Measurements from ENCODE around the gene ARHGAP26.

ARHGAP26 gene

DNA sequence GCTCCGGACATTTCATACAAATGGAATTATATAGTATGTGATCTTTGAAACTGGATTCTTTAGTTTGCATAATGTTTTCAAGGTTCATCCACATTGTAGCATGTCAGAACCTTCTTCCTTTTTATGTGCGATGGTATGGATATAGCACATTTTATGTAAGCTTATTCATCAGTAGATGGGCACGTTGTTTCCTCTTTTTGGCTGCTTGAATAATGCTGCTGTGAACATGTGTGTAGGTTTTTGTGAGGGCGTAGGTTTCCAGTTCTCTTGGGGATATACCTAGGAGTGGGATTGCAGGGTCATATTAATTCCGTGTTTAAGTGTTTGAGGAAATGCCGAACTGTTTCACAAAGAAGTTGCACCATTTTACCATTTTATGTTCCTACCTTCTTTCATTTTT lies 445.5 kb downstream of the ARHGAP26 start:
- H3K4me1 ChIP-seq (ENCODE audit: control insufficient read depth, insufficient read depth, low read length), result peaks cover 11% of the 10 kb centered on the region
- H3K9me3 ChIP-seq (replicated peaks; ENCODE audit: low read length), result no peaks in the 10 kb centered on the region
- H3K4me3 ChIP-seq (ENCODE audit: low read length), result no peak overlapping the region
- H3K4me2 ChIP-seq (ENCODE audit: low read length), result no peak overlapping the region
- no peaks in the 10 kb centered on the region for H3K36me3 ChIP-seq (ENCODE audit: insufficient read depth, low read length)
- H3K9ac ChIP-seq (ENCODE audit: low read depth, low read length), result no peak overlapping the region
- no peaks in the 10 kb centered on the region for H3K27me3 ChIP-seq (ENCODE audit: control insufficient read depth, insufficient read depth, low read length)

GRCh38 chr5:143216211-143216610 lies 446.0 kb downstream of the ARHGAP26 start:
- H3K36me3 ChIP-seq (ENCODE audit: insufficient read depth, low read length), result no peaks in the 10 kb centered on the region
- no peaks in the 10 kb centered on the region for H3K9me3 ChIP-seq (replicated peaks; ENCODE audit: low read length)
- H3K4me2 ChIP-seq (ENCODE audit: low read length), result no peak overlapping the region
- H3K4me1 ChIP-seq (ENCODE audit: control insufficient read depth, insufficient read depth, low read length), result peaks cover 11% of the 10 kb centered on the region
- H3K4me3 ChIP-seq (ENCODE audit: low read length), result no peak overlapping the region
- H3K27me3 ChIP-seq (ENCODE audit: control insufficient read depth, insufficient read depth, low read length), result no peaks in the 10 kb centered on the region
- no peak overlapping the region for H3K9ac ChIP-seq (ENCODE audit: low read depth, low read length)

DNA sequence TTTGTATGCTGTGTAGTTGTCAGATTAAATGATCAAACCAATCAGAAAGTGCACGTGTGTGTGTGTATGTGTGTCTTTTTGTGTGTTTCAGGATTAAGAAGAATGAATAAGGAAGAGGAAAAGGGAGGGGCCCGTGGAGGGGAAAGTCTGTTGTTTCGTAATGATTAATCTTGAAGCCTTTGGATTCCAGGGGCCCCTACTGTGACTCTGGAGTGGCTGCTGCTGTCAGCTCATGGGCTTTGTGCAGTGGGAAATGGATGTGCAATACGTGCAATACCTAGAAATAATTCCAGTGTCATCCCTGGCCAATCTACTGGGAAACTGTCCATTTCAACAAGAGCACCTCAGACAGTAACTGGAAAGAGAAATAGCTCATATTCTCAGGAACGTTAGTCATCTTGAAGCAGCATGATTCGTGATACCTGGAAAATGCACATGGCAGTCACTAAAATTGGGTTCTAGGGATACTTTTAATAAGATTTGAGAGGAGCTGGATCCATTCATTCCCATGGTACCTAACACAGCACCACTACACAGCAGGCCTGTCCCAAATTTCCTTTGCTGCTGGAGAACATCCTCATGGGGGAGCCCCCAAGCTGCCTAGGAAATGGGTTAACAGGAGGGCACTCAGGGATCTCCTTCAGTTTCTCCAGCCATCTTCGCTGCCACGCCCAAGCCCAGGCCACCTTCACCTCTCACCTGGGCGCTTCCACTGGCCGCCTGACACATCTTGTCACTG lies 447.1 kb downstream of the ARHGAP26 start:
- peaks cover 11% of the 10 kb centered on the region for H3K4me1 ChIP-seq (ENCODE audit: control insufficient read depth, insufficient read depth, low read length)
- H3K4me3 ChIP-seq (ENCODE audit: low read length), result no peak overlapping the region
- H3K36me3 ChIP-seq (ENCODE audit: insufficient read depth, low read length), result no peaks in the 10 kb centered on the region
- no peak overlapping the region for H3K9ac ChIP-seq (ENCODE audit: low read depth, low read length)
- H3K27me3 ChIP-seq (ENCODE audit: control insufficient read depth, insufficient read depth, low read length), result no peaks in the 10 kb centered on the region
- H3K9me3 ChIP-seq (replicated peaks; ENCODE audit: low read length), result no peaks in the 10 kb centered on the region
- no peak overlapping the region for H3K4me2 ChIP-seq (ENCODE audit: low read length)

DNA sequence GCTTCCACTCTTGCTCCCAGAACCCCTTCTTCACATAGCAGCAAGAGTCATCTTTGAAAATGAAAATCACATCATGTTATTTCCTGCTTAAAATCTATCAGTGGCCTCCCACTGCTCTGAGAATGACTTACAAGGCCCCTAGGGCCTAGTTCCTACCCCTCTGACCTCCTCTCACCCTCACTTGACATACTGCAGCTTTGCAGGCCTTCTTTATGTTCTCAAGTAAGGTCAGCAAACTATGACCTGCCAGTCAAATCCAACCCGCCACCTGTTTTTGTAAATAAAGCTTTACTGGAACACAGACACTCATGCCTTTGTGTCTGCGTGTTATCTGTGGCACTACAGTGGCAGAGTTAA lies 447.6 kb downstream of the ARHGAP26 start:
- H3K36me3 ChIP-seq (ENCODE audit: insufficient read depth, low read length), result no peaks in the 10 kb centered on the region

GRCh38 chr5:143218517-143219170 lies 448.5 kb downstream of the ARHGAP26 start:
- Histone ChIP-seq H3K4me2 (ENCODE audit: low read length) (no peak overlapping the region), H3K9ac (ENCODE audit: low read depth, low read length) (no peak overlapping the region), H3K27me3 (ENCODE audit: control insufficient read depth, insufficient read depth, low read length) (no peaks in the 10 kb centered on the region), H3K36me3 (ENCODE audit: insufficient read depth, low read length) (no peaks in the 10 kb centered on the region), H3K4me3 (ENCODE audit: low read length) (no peak overlapping the region), H3K9me3 (replicated peaks; ENCODE audit: low read length) (no peaks in the 10 kb centered on the region), H3K4me1 (ENCODE audit: control insufficient read depth, insufficient read depth, low read length) (peaks cover 5% of the 10 kb centered on the region)

More for the DNA sequence above, 447.6 kb downstream of the ARHGAP26 start:
- no peaks in the 10 kb centered on the region for H3K27me3 ChIP-seq (ENCODE audit: control insufficient read depth, insufficient read depth, low read length)
- H3K4me1 ChIP-seq (ENCODE audit: control insufficient read depth, insufficient read depth, low read length), result peaks cover 11% of the 10 kb centered on the region
- no peak overlapping the region for H3K4me2 ChIP-seq (ENCODE audit: low read length)
- H3K4me3 ChIP-seq (ENCODE audit: low read length), result no peak overlapping the region
- no peak overlapping the region for H3K9ac ChIP-seq (ENCODE audit: low read depth, low read length)
- no peaks in the 10 kb centered on the region for H3K9me3 ChIP-seq (replicated peaks; ENCODE audit: low read length)

DNA sequence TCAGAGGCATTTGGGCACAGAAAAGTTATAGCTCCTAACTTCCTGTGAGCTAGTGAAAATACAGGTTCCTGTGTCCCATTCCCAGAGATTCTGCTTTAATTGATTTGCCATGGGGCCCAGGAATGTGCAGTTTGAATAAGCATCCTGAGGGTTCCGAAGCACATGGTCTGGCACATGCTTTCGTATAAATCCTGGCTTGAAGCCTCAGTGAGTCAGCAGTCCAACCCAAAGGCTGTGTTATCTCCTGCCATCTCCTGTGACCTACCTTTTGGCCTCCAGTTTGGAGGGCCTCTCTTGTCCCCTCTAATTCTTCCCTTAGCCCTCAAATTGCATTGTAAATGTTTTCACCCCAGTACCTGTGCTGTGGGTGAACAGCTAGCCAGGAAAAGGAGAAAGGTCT lies 449.5 kb downstream of the ARHGAP26 start:
- peaks cover 4% of the 10 kb centered on the region for H3K4me1 ChIP-seq (ENCODE audit: control insufficient read depth, insufficient read depth, low read length)
- no peaks in the 10 kb centered on the region for H3K36me3 ChIP-seq (ENCODE audit: insufficient read depth, low read length)
- H3K4me3 ChIP-seq (ENCODE audit: low read length), result no peak overlapping the region
- H3K4me2 ChIP-seq (ENCODE audit: low read length), result no peak overlapping the region
- no peak overlapping the region for H3K9ac ChIP-seq (ENCODE audit: low read depth, low read length)
- H3K27me3 ChIP-seq (ENCODE audit: control insufficient read depth, insufficient read depth, low read length), result no peaks in the 10 kb centered on the region
- H3K9me3 ChIP-seq (replicated peaks; ENCODE audit: low read length), result no peaks in the 10 kb centered on the region

GRCh38 chr5:143220748-143221251 lies 450.6 kb downstream of the ARHGAP26 start:
- H3K36me3 ChIP-seq (ENCODE audit: insufficient read depth, low read length), result no peaks in the 10 kb centered on the region
- H3K27me3 ChIP-seq (ENCODE audit: control insufficient read depth, insufficient read depth, low read length), result no peaks in the 10 kb centered on the region
- H3K9me3 ChIP-seq (replicated peaks; ENCODE audit: low read length), result no peaks in the 10 kb centered on the region
- no peak overlapping the region for H3K9ac ChIP-seq (ENCODE audit: low read depth, low read length)
- peaks cover 4% of the 10 kb centered on the region for H3K4me1 ChIP-seq (ENCODE audit: control insufficient read depth, insufficient read depth, low read length)
- no peak overlapping the region for H3K4me2 ChIP-seq (ENCODE audit: low read length)
- H3K4me3 ChIP-seq (ENCODE audit: low read length), result no peak overlapping the region

GRCh38 chr5:143222287-143223231 lies 452.4 kb downstream of the ARHGAP26 start:
- H3K36me3 ChIP-seq (ENCODE audit: insufficient read depth, low read length), result no peaks in the 10 kb centered on the region
- H3K4me2 ChIP-seq (ENCODE audit: low read length), result no peak overlapping the region
- H3K9me3 ChIP-seq (replicated peaks; ENCODE audit: low read length), result no peaks in the 10 kb centered on the region
- peaks cover 4% of the 10 kb centered on the region for H3K4me1 ChIP-seq (ENCODE audit: control insufficient read depth, insufficient read depth, low read length)
- no peak overlapping the region for H3K4me3 ChIP-seq (ENCODE audit: low read length)
- H3K27me3 ChIP-seq (ENCODE audit: control insufficient read depth, insufficient read depth, low read length), result no peaks in the 10 kb centered on the region
- H3K9ac ChIP-seq (ENCODE audit: low read depth, low read length), result no peak overlapping the region

- Histone ChIP-seq H3K27me3 (ENCODE audit: control insufficient read depth, insufficient read depth, low read length) (no peaks in the 10 kb centered on the region), H3K4me2 (ENCODE audit: low read length) (no peak overlapping the region), H3K4me1 (ENCODE audit: control insufficient read depth, insufficient read depth, low read length) (peaks cover 8% of the 10 kb centered on the region), H3K9me3 (replicated peaks; ENCODE audit: low read length) (no peaks in the 10 kb centered on the region), H3K36me3 (ENCODE audit: insufficient read depth, low read length) (no peaks in the 10 kb centered on the region), H3K4me3 (ENCODE audit: low read length) (no peak overlapping the region), H3K9ac (ENCODE audit: low read depth, low read length) (no peak overlapping the region)
Observed at GRCh38 chr5:143224672-143225071, 454.5 kb downstream of the ARHGAP26 start.

- Histone ChIP-seq H3K9me3 (replicated peaks; ENCODE audit: low read length) (no peaks in the 10 kb centered on the region), H3K36me3 (ENCODE audit: insufficient read depth, low read length) (no peaks in the 10 kb centered on the region), H3K27me3 (ENCODE audit: control insufficient read depth, insufficient read depth, low read length) (no peaks in the 10 kb centered on the region), H3K4me2 (ENCODE audit: low read length) (no peak overlapping the region), H3K9ac (ENCODE audit: low read depth, low read length) (no peak overlapping the region), H3K4me3 (ENCODE audit: low read length) (no peak overlapping the region), H3K4me1 (ENCODE audit: control insufficient read depth, insufficient read depth, low read length) (peaks cover 14% of the 10 kb centered on the region)
Observed at GRCh38 chr5:143225511-143225910, 455.3 kb downstream of the ARHGAP26 start.

DNA sequence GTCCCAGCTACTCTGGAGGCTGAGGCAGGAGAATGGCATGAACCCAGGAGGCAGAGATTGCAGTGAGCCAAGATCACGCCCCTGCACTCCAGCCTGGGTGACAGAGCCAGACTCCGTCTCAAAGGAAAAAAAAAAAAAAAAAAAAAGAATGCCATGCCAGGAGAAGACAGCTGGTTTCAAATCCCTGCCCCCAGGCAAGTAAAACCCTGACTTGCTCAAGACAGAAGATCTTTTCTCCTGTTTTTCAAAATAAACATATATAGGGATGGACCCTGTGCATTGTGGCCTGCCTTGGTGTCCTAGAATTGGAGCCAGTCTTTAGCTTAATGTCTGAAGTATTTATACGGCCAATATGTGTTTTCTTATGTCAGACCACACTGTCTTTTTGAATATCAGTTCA lies 456.2 kb downstream of the ARHGAP26 start:
- Histone ChIP-seq H3K4me1 (ENCODE audit: control insufficient read depth, insufficient read depth, low read length) (peaks cover 14% of the 10 kb centered on the region), H3K9me3 (replicated peaks; ENCODE audit: low read length) (no peaks in the 10 kb centered on the region), H3K36me3 (ENCODE audit: insufficient read depth, low read length) (no peaks in the 10 kb centered on the region), H3K9ac (ENCODE audit: low read depth, low read length) (no peak overlapping the region), H3K4me2 (ENCODE audit: low read length) (no peak overlapping the region), H3K4me3 (ENCODE audit: low read length) (no peak overlapping the region), H3K27me3 (ENCODE audit: control insufficient read depth, insufficient read depth, low read length) (no peaks in the 10 kb centered on the region)
